HL-60 (cell line): ENCODE data around the gene CPT1C.

Experiments used
- CTCF ChIP-seq: IDR thresholded peaks from one replicate; pipeline ENCODE4 v1.5.1; 2011; ENCODE audit warnings: low read length, control low read depth, inconsistent platforms; ENCODE audit not compliant: insufficient read depth
- POLR2AphosphoS5 ChIP-seq: IDR thresholded peaks from 2 replicates; pipeline ENCODE4 v1.6.1; 2012; ENCODE audit warnings: low read depth
- REST ChIP-seq: IDR thresholded peaks from 2 replicates; pipeline ENCODE4 v1.6.1; 2012; ENCODE audit warnings: low read depth; ENCODE audit not compliant: insufficient replicate concordance

- TF ChIP-seq CTCF (no peak), REST (no peak), POLR2AphosphoS5 (no peak)
Observed at GRCh38 chr19:49718511-49718910, 27.6 kb downstream of the CPT1C start.
